Panc1 (cell line): ENCODE measurements around the gene HSD17B14. TPM values are rescaled to one million over a fixed set of nuclear protein-coding genes. Genes with fewer than 3 reads are reported as not detected.
A peak's percentile ranks its signal among the peaks of the same experiment; 100 is the strongest.

ENCODE experiments used
- ATAC-seq: fragments of 200-7000 bp; cut with Tn5 transposase; 2 replicates; pipeline ENCODE4 v1.9.1; 2020; ENCODE audit warnings: mild to moderate bottlenecking, moderate library complexity
- BruUV-seq: library from RNA; stranded (reverse); fragments of 400-500 nt; replicated peaks from 2 replicates; lab custom pipeline; 2021; lab: Mats Ljungman, UMichigan
- CTCF ChIA-PET: fragments of 300-600 bp; sonication (Branson Sonifier 250); formaldehyde crosslinking; loops from one replicate; lab custom pipeline; 2022; ENCODE audit warnings: antibody characterized with exemption; lab: Charles Lee
- POLR2A ChIA-PET: fragments of 300-600 bp; sonication (Branson Sonifier 250); formaldehyde crosslinking; loops from one replicate; lab custom pipeline; 2022; ENCODE audit warnings: antibody characterized with exemption; lab: Charles Lee
- DNase-seq: peaks from one replicate; pipeline ENCODE4 v3.0.0-alpha.2; 2010; ENCODE audit warnings: low read depth, low spot score
- H3K27ac ChIP-seq: 2 replicates; pipeline ENCODE4 v1.5.1; 2011; ENCODE audit warnings: mild to moderate bottlenecking, low read length, inconsistent platforms
- H3K27me3 ChIP-seq: fragments of 200-500 bp; sonication (Bioruptor generic); 2 replicates; pipeline ENCODE4 v1.6.0; 2014; ENCODE audit warnings: low read length, inconsistent platforms; ENCODE audit not compliant: control insufficient read depth, insufficient read depth
- H3K36me3 ChIP-seq: fragments of 200-500 bp; sonication (Bioruptor generic); 2 replicates; pipeline ENCODE4 v1.5.1; 2014; ENCODE audit warnings: inconsistent platforms, mild to moderate bottlenecking, low read length, moderate library complexity; ENCODE audit not compliant: control insufficient read depth, insufficient read depth
- H3K4me1 ChIP-seq: 2 replicates; pipeline ENCODE4 v1.5.1; 2011; ENCODE audit warnings: inconsistent platforms, mild to moderate bottlenecking, low read length, moderate library complexity; ENCODE audit not compliant: control insufficient read depth, insufficient read depth
- H3K4me3 ChIP-seq, 2 experiments: 2 replicates each; pipeline ENCODE4 v1.5.1; 2011 to 2012; ENCODE audit warnings: low read depth in 2 of 2, low read length in 2 of 2, mild to moderate bottlenecking in 2 of 2, inconsistent platforms in 1 of 2, moderate library complexity in 1 of 2
- H3K9me3 ChIP-seq: fragments of 200-500 bp; sonication (Bioruptor generic); 2 replicates; pipeline ENCODE4 v1.5.1; 2014; ENCODE audit warnings: low read depth, mild to moderate bottlenecking, inconsistent platforms, low read length, moderate library complexity; ENCODE audit not compliant: control insufficient read depth, insufficient read depth
- POLR2AphosphoS5 ChIP-seq: IDR thresholded peaks from 2 replicates; pipeline ENCODE4 v1.6.1; 2012; ENCODE audit warnings: mild to moderate bottlenecking, low read depth, low read length, moderate library complexity
- REST ChIP-seq, 2 experiments: IDR thresholded peaks; 2 replicates each; pipeline ENCODE4 v1.6.1; 2011 to 2012; ENCODE audit warnings: low read depth in 2 of 2, control low read depth in 1 of 2, low read length in 1 of 2, mild to moderate bottlenecking in 1 of 2, moderate library complexity in 1 of 2; ENCODE audit not compliant: insufficient read depth in 1 of 2
- SIN3A ChIP-seq: IDR thresholded peaks from 2 replicates; pipeline ENCODE4 v1.6.1; 2012; ENCODE audit warnings: low read depth, mild to moderate bottlenecking, low read length, moderate library complexity, borderline replicate concordance; ENCODE audit not compliant: insufficient read depth
- TCF7L2 ChIP-seq: IDR thresholded peaks from 2 replicates; pipeline ENCODE4 v1.6.1; 2011; ENCODE audit warnings: mild to moderate bottlenecking, low read depth, low read length, inconsistent platforms
- in situ Hi-C: cut with HindIII; loops from 2 replicates; pipeline ENCODE4 v1.10.0; 2016; ENCODE audit warnings: low sequenced_read_pairs, low pct_unique_long_range_greater_than_20kb
- intact Hi-C: fragments of 100-400 bp; cut with micrococcal nuclease; formaldehyde crosslinking; loops from one replicate; pipeline ENCODE4 v1.10.0; 2022; ENCODE audit not compliant: unreplicated experiment
- total RNA-seq: library from RNA; stranded (reverse); gene quantifications from one replicate; pipeline ENCODE4 v1.2.1, GENCODE V29; 2021; ENCODE audit not compliant: unreplicated experiment
- TF ChIP-seq, protein P1 (sequence below): fragments of 450-650 bp; IDR thresholded peaks from 2 replicates; pipeline ENCODE4 v1.5.1; 2017; ENCODE audit warnings: mild to moderate bottlenecking

Gene HSD17B14
- total RNA-seq, 1 experiment from 2014 or later, result 20.8 TPM

GRCh38 chr19:48858984-48859710 lies 22.9 kb upstream of the HSD17B14 start:
- POLR2A ChIA-PET, result no interaction called here
- peak; percentile 52 for ATAC-seq
- intact Hi-C loops, result no loop called here

DNA sequence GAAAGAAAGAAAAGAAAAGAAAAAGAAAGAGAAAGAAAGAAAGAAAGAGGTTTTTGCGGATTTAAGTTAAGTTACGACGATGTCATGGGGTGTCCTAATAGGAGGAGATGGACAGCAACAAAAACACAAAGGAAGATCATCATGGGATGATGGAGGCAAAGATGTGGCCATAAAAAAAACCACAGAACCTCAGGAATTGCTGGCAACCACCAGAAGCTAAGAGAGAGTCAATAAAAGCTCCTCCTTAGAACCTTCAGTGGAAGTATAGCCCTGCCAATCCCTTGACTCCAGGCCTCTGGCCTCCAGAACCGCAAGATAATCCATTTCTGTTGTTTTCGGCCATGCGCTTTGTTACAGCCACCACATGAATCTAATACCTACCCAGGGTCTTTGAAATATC lies 20.6 kb upstream of the HSD17B14 start:
- Histone ChIP-seq H3K27me3 (no peaks in the 10 kb centered on the region), H3K4me3 (no peak overlapping the region), H3K27ac (no peak overlapping the region), H3K4me1 (no peaks in the 10 kb centered on the region), H3K9me3 (no peaks in the 10 kb centered on the region), H3K36me3 (no peaks in the 10 kb centered on the region)
- ChIA-PET CTCF (no interaction called here), POLR2A (no interaction called here)
- no peak for ATAC-seq
- BruUV-seq, result no TSS peak
- no peak for DNase-seq
- TF ChIP-seq TCF7L2, result no peak
- no peak for TF ChIP-seq REST (IDR thresholded peaks at IDR 0.05; ENCODE audit: insufficient read depth in 1 of 2, low read depth in 2 of 2, low read length in 1 of 2)
- no peak for TF ChIP-seq SIN3A
- no peak for TF ChIP-seq POLR2AphosphoS5
- TF ChIP-seq, protein P1, sequence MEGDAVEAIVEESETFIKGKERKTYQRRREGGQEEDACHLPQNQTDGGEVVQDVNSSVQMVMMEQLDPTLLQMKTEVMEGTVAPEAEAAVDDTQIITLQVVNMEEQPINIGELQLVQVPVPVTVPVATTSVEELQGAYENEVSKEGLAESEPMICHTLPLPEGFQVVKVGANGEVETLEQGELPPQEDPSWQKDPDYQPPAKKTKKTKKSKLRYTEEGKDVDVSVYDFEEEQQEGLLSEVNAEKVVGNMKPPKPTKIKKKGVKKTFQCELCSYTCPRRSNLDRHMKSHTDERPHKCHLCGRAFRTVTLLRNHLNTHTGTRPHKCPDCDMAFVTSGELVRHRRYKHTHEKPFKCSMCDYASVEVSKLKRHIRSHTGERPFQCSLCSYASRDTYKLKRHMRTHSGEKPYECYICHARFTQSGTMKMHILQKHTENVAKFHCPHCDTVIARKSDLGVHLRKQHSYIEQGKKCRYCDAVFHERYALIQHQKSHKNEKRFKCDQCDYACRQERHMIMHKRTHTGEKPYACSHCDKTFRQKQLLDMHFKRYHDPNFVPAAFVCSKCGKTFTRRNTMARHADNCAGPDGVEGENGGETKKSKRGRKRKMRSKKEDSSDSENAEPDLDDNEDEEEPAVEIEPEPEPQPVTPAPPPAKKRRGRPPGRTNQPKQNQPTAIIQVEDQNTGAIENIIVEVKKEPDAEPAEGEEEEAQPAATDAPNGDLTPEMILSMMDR, result no peak
- in situ Hi-C loops (no loop called here), intact Hi-C loops (no loop called here)

More at GRCh38 chr19:48858984-48859710, 22.9 kb upstream of the HSD17B14 start:
- Histone ChIP-seq H3K4me1 (no peaks in the 10 kb centered on the region), H3K4me3 (no peak overlapping the region), H3K9me3 (no peaks in the 10 kb centered on the region), H3K36me3 (no peaks in the 10 kb centered on the region), H3K27ac (no peak overlapping the region), H3K27me3 (no peaks in the 10 kb centered on the region)
- BruUV-seq, result no TSS peak
- no peak for DNase-seq
- CTCF ChIA-PET, result no interaction called here
- TF ChIP-seq SIN3A (no peak), REST (IDR thresholded peaks at IDR 0.05; ENCODE audit: insufficient read depth in 1 of 2, low read depth in 2 of 2, low read length in 1 of 2) (no peak), POLR2AphosphoS5 (no peak), TCF7L2 (no peak)
- TF ChIP-seq, protein P1, result no peak
- in situ Hi-C loops, result no loop called here
